HCT116 (cell line): ENCODE data around the gene BICDL2.

ENCODE experiments used
- CTCF ChIP-seq, 3 experiments: fragments of 200-600 bp in 1 of 3; sonication (generic) in 1 of 3; IDR thresholded peaks in 2 of 3; conservative IDR thresholded peaks in 1 of 3; 2 replicates each; pipeline ENCODE4 v1.5.1; 2012 to 2017; ENCODE audit warnings: low read depth in 2 of 3, low read length in 2 of 3, antibody characterized with exemption in 1 of 3, borderline replicate concordance in 1 of 3, control low read depth in 1 of 3, mild to moderate bottlenecking in 1 of 3, mixed read lengths in 1 of 3, mixed run types in 1 of 3, moderate library complexity in 1 of 3; ENCODE audit not compliant: insufficient read depth in 1 of 3
- EZH2 ChIP-seq: fragments of 200-600 bp; sonication (generic); IDR thresholded peaks from 2 replicates; pipeline ENCODE4 v1.6.1; 2017; ENCODE audit warnings: antibody characterized with exemption, mixed run types
- EZH2phosphoT487 ChIP-seq: fragments of 200-600 bp; IDR thresholded peaks from 2 replicates; pipeline ENCODE4 v1.6.1; 2018; ENCODE audit warnings: antibody characterized with exemption, borderline replicate concordance
- POLR2A ChIP-seq: IDR thresholded peaks from 2 replicates; pipeline ENCODE4 v1.7.0; 2011; ENCODE audit warnings: borderline replicate concordance; ENCODE audit not compliant: insufficient read depth, insufficient read length; ENCODE audit errors: extremely low read depth
- POLR2AphosphoS5 ChIP-seq: IDR thresholded peaks from 2 replicates; pipeline ENCODE4 v1.6.1; 2011; ENCODE audit warnings: mild to moderate bottlenecking, low read depth, low read length, moderate library complexity
- RAD21 ChIP-seq: IDR thresholded peaks from 2 replicates; pipeline ENCODE4 v1.6.1; 2012; ENCODE audit warnings: low read depth, mild to moderate bottlenecking
- SIN3A ChIP-seq: IDR thresholded peaks from 2 replicates; pipeline ENCODE4 v1.6.1; 2012; ENCODE audit warnings: low read depth
- YY1 ChIP-seq: IDR thresholded peaks from 2 replicates; pipeline ENCODE4 v1.6.1; 2011; ENCODE audit warnings: low read length, low read depth, moderate library complexity, mild to moderate bottlenecking; ENCODE audit not compliant: insufficient replicate concordance; ENCODE audit errors: extremely low read depth
- ZNF274 ChIP-seq: fragments of 200-500 bp; sonication (Bioruptor generic); IDR thresholded peaks from 2 replicates; pipeline ENCODE4 v1.6.1; 2014; ENCODE audit warnings: mild to moderate bottlenecking, low read depth, low read length, inconsistent platforms

GRCh38 chr16:3057181-3058138 lies 20.7 kb upstream of the BICDL2 start:
- no peak for TF ChIP-seq POLR2AphosphoS5
- no peak for TF ChIP-seq CTCF (IDR thresholded peaks at IDR 0.05 in 2 of 3, conservative IDR thresholded peaks at IDR 0.05 in 1 of 3; ENCODE audit: borderline replicate concordance in 1 of 3, insufficient read depth in 1 of 3, low read depth in 2 of 3, low read length in 2 of 3)
- no peak for TF ChIP-seq POLR2A
- no peak for TF ChIP-seq RAD21
- TF ChIP-seq YY1, result no peak
- TF ChIP-seq EZH2phosphoT487, result no peak
- no peak for TF ChIP-seq EZH2
- TF ChIP-seq SIN3A, result no peak
- no peak for TF ChIP-seq ZNF274
